Tibial nerve (tissue), 4 donors: ENCODE data around the gene DPH2. TPM values are rescaled to one million over a fixed set of nuclear protein-coding genes. Genes with fewer than 3 reads are reported as not detected.
A peak's percentile ranks its signal among the peaks of the same experiment; 100 is the strongest.

Experiments used
- DNase-seq, 2 donors: peaks; one replicate each; pipeline ENCODE4 v3.0.0-alpha.2; 2019; ENCODE audit warnings: low spot score in 2 of 2
- H3K27ac ChIP-seq, 4 donors: fragments of 200-600 bp; sonication (generic) in 3 of 4; one replicate each; pipeline ENCODE4 v1.5.1; 2017 to 2019; ENCODE audit warnings: mild to moderate bottlenecking in 1 of 4
- H3K27me3 ChIP-seq, 2 donors: fragments of 200-600 bp; sonication (generic) in 1 of 2; one replicate each; pipeline versions ENCODE4 v1.5.1 to v1.6.0; 2017 to 2019
- H3K36me3 ChIP-seq, 3 donors: fragments of 200-600 bp; sonication (generic); one replicate each; pipeline ENCODE4 v1.5.1; 2018 to 2019
- H3K4me1 ChIP-seq, 4 donors: fragments of 200-600 bp; sonication (generic) in 3 of 4; one replicate each; pipeline ENCODE4 v1.5.1; 2017 to 2019
- H3K4me3 ChIP-seq, 4 donors: fragments of 200-600 bp; sonication (generic) in 3 of 4; one replicate each; pipeline ENCODE4 v1.5.1; 2017 to 2019; ENCODE audit warnings: mild to moderate bottlenecking in 1 of 4, moderate library complexity in 1 of 4
- H3K9me3 ChIP-seq, 4 donors: fragments of 200-600 bp; sonication (generic) in 3 of 4; one replicate each; pipeline ENCODE4 v1.5.1; 2017 to 2019
- CTCF ChIP-seq, 5 experiments: fragments of 200-600 bp in 3 of 5; fragments of 450-650 bp in 2 of 5; sonication (generic) in 3 of 5; IDR thresholded peaks; one replicate each; pipeline ENCODE4 v1.5.1; 2016 to 2019; ENCODE audit warnings: antibody characterized with exemption in 5 of 5, mild to moderate bottlenecking in 3 of 5, moderate library complexity in 2 of 5
- EP300 ChIP-seq, 2 donors: sonication (generic); formaldehyde crosslinking; IDR thresholded peaks; one replicate each; pipeline ENCODE4 v1.6.1; 2017; ENCODE audit warnings: antibody characterized with exemption in 2 of 2, mild to moderate bottlenecking in 1 of 2
- POLR2A ChIP-seq, 2 donors: fragments of 450-650 bp; IDR thresholded peaks; one replicate each; pipeline ENCODE4 v1.6.1; 2017; ENCODE audit warnings: antibody characterized with exemption in 2 of 2, mild to moderate bottlenecking in 2 of 2, moderate library complexity in 2 of 2
- WGBS, 2 donors: methylation state at CpG; one replicate each; pipeline ENCODE4 v1.1.5; 2018; 5-methylcytosine and 5-hydroxymethylcytosine counted together
- total RNA-seq, 4 donors: library from RNA; depleted of rRNA; stranded (reverse); fragments of >200 nt; gene quantifications; one replicate each; pipeline ENCODE4 v1.1.0, GENCODE V29; 2016

The DPH2 gene
- total RNA-seq, 4 donors from 2014 or later: 25.7 to 41.7 (median 31.9) TPM

GRCh38 chr1:43970502-43970901 is 692 bp downstream of the DPH2 start:
- H3K9me3 ChIP-seq: no peaks in the 10 kb centered on the region
- H3K27me3 ChIP-seq: no peaks in the 10 kb centered on the region
- WGBS, 2 donors: 53 to 58% methylated on average over 5 of the region's 5 CpGs
- peaks cover 0 to 45% (median 0%) of the 10 kb centered on the region in 3 donors for H3K36me3 ChIP-seq
- DNase-seq: no peak
- peaks cover 3 to 32% (median 11%) of the 10 kb centered on the region in 4 donors for H3K4me1 ChIP-seq
- TF ChIP-seq POLR2A (IDR thresholded peaks at IDR 0.05) (no peak), EP300 (IDR thresholded peaks at IDR 0.05) (no peak), CTCF (IDR thresholded peaks at IDR 0.05) (no peak)
- peak overlapping the region in 1 of 4 donors; percentile 52 for H3K27ac ChIP-seq
- peak overlapping the region; percentile 71 to 88 (median 80) for H3K4me3 ChIP-seq

- Histone ChIP-seq H3K27me3 (no peaks in the 10 kb centered on the region), H3K4me3 (peak overlapping the region in 2 of 4 donors; percentile 72 to 88), H3K9me3 (no peaks in the 10 kb centered on the region), H3K4me1 (peaks cover 3 to 36% (median 15%) of the 10 kb centered on the region in 4 donors), H3K27ac (no peak overlapping the region), H3K36me3 (peaks cover 0 to 41% (median 0%) of the 10 kb centered on the region in 3 donors)
- WGBS, 2 donors: 90 to 91% methylated on average over 9 of the region's 9 CpGs
- DNase-seq: no peak
- TF ChIP-seq EP300 (IDR thresholded peaks at IDR 0.05): no peak
These were observed 1.1 kb downstream of the DPH2 start for GRCh38 chr1:43970911-43971310.

- DNase-seq: no peak
- 93 to 96% methylated on average over 16 to 17 of the region's 17 CpGs for WGBS, 2 donors
- TF ChIP-seq EP300 (IDR thresholded peaks at IDR 0.05) (no peak), POLR2A (IDR thresholded peaks at IDR 0.05) (no peak), CTCF (IDR thresholded peaks at IDR 0.05) (no peak)
These were observed 1.6 kb downstream of the DPH2 start for GRCh38 chr1:43971336-43971980.

GRCh38 chr1:43973981-43974442 is 4.2 kb downstream of the DPH2 start:
- peak overlapping the region; percentile 72 to 91 (median 82) for H3K4me3 ChIP-seq
- peak overlapping the region; percentile 66 to 95 (median 94) for H3K27ac ChIP-seq
- H3K27me3 ChIP-seq: no peaks in the 10 kb centered on the region
- TF ChIP-seq POLR2A (IDR thresholded peaks at IDR 0.05) (no peak), EP300 (IDR thresholded peaks at IDR 0.05) (no peak), CTCF (IDR thresholded peaks at IDR 0.05) (no peak)
- WGBS, 2 donors: 43 to 46% methylated on average over 9 of the region's 9 CpGs
- H3K4me1 ChIP-seq: peaks cover 3 to 65% (median 29%) of the 10 kb centered on the region in 4 donors
- H3K36me3 ChIP-seq: peaks cover 0 to 42% (median 0%) of the 10 kb centered on the region in 3 donors
- no peak for DNase-seq
- no peaks in the 10 kb centered on the region for H3K9me3 ChIP-seq

More at GRCh38 chr1:43971336-43971980, 1.6 kb downstream of the DPH2 start:
- no peak overlapping the region for H3K4me3 ChIP-seq
- H3K36me3 ChIP-seq: peaks cover 0 to 38% (median 0%) of the 10 kb centered on the region in 3 donors
- peaks cover 3 to 41% (median 20%) of the 10 kb centered on the region in 4 donors for H3K4me1 ChIP-seq
- H3K27ac ChIP-seq: no peak overlapping the region
- no peaks in the 10 kb centered on the region for H3K9me3 ChIP-seq
- no peaks in the 10 kb centered on the region for H3K27me3 ChIP-seq

GRCh38 chr1:43974443-43975248 is 4.8 kb downstream of the DPH2 start, which contains the start of gene ATP6V0B:
ATP6V0B (plus strand) TSS chr1:43974960; CDS start chr1:43975041, 81 bp downstream.
- Histone ChIP-seq H3K9me3 (no peaks in the 10 kb centered on the region), H3K27ac (peak within 1 kb of the TSS; percentile 66 to 95 (median 94)), H3K4me1 (peaks cover 3 to 63% (median 30%) of the 10 kb centered on the region in 4 donors), H3K27me3 (no peaks in the 10 kb centered on the region), H3K36me3 (peaks cover 0 to 42% (median 0%) of the 10 kb centered on the region in 3 donors), H3K4me3 (peak within 1 kb of the TSS; percentile 72 to 91 (median 82))
- WGBS, 2 donors: 0% methylated on average over 54 to 59 of the region's 93 CpGs
- peak; percentile 91 to 95 for TF ChIP-seq POLR2A (IDR thresholded peaks at IDR 0.05)
- TF ChIP-seq CTCF (IDR thresholded peaks at IDR 0.05): peak in 4 of 5 experiments; percentile 14 to 77 (median 57)
- peak; percentile 81 to 96 for TF ChIP-seq EP300 (IDR thresholded peaks at IDR 0.05)
- DNase-seq: peak; percentile 96 to 97
